IMR-90 (cell line): Measurements from ENCODE around the gene SLC6A16.

Experiments used
- CEBPB ChIP-seq: IDR thresholded peaks from 2 replicates; pipeline ENCODE4 v1.6.1; 2012; ENCODE audit warnings: low read depth, low read length, improper control_type of control experiment
- CHD1 ChIP-seq: IDR thresholded peaks from 2 replicates; pipeline ENCODE4 v1.6.1; 2012; ENCODE audit warnings: low read depth, low read length, improper control_type of control experiment
- FOS ChIP-seq: fragments of 150-350 bp; IDR thresholded peaks from 2 replicates; pipeline ENCODE4 v1.6.1; 2016; ENCODE audit warnings: low read depth, low read length
- MAFK ChIP-seq: IDR thresholded peaks from 2 replicates; pipeline ENCODE4 v1.6.1; 2012; ENCODE audit warnings: low read depth, low read length, improper control_type of control experiment
- MXI1 ChIP-seq: IDR thresholded peaks from 2 replicates; pipeline ENCODE4 v1.6.1; 2012; ENCODE audit warnings: low read depth, mild to moderate bottlenecking, low read length, moderate library complexity, borderline replicate concordance
- POLR2A ChIP-seq: IDR thresholded peaks from 2 replicates; pipeline ENCODE4 v1.6.1; 2012; ENCODE audit warnings: mild to moderate bottlenecking, low read depth, low read length
- RAD21 ChIP-seq: IDR thresholded peaks from 2 replicates; pipeline ENCODE4 v1.6.1; 2012; ENCODE audit warnings: low read length, improper control_type of control experiment
- RCOR1 ChIP-seq: IDR thresholded peaks from 2 replicates; pipeline ENCODE4 v1.6.1; 2012; ENCODE audit warnings: mild to moderate bottlenecking, low read length, improper control_type of control experiment; ENCODE audit not compliant: insufficient replicate concordance
- RFX5 ChIP-seq: IDR thresholded peaks from 2 replicates; pipeline ENCODE4 v1.8.0; 2012; ENCODE audit warnings: low read depth, mild to moderate bottlenecking, low read length, moderate library complexity
- SMC3 ChIP-seq: fragments of 150-350 bp; IDR thresholded peaks from 2 replicates; pipeline ENCODE4 v1.6.1; 2016; ENCODE audit warnings: low read depth, mild to moderate bottlenecking, antibody characterized with exemption, low read length, moderate library complexity
- TF ChIP-seq, protein P1 (sequence below): conservative IDR thresholded peaks from 2 replicates; pipeline ENCODE4 v1.5.1; 2012; ENCODE audit warnings: mild to moderate bottlenecking, low read depth, low read length, improper control_type of control experiment
- TF ChIP-seq, protein P2 (sequence below): fragments of 150-350 bp; IDR thresholded peaks from 2 replicates; pipeline ENCODE4 v1.6.1; 2016; ENCODE audit warnings: low read depth, mild to moderate bottlenecking, low read length, moderate library complexity, borderline replicate concordance

DNA sequence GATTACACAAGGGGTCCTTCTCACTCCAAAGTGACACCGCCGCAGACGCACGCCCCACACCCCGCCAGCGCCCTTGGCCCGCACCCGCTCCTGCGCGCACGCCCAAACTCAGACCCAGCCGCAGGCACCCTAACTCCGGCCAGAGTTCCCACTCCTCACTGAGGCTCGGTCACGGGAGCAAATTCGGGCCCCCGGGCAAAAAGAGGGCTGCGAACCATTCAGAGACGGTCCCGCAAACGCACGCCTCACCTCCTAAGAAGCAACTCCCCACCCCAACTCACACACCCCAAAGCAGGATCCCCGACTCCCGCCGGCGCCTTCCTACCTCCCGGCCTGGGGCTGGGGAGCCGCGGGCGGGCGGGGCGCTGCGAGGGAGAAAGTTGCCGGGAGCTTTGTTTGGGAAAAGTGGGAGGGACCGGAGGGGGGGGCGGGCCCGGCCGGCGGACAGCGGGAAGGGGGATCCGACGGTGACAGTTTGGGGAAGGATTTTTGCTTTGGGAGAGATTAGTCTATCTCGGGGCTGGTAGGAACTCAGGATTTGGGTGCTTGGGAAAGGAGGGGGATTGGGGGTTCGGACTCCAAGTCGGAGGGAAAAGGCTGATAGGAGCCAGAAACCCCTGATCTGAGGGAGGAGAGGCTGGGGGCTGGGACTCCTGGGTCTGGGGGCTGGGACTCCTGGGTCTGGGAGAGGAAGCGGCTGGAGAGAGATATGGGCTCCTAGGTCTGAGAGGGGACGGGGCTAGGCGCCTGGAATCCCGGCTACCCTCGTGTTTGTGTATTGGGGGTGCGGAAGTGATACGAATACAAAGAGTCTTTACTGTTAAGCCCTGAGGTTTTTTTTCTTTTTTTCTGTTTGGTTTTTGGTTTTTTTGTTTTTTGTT is 37.3 kb upstream of the SLC6A16 start, which contains the start of gene TEAD2:
- TF ChIP-seq, protein P1, sequence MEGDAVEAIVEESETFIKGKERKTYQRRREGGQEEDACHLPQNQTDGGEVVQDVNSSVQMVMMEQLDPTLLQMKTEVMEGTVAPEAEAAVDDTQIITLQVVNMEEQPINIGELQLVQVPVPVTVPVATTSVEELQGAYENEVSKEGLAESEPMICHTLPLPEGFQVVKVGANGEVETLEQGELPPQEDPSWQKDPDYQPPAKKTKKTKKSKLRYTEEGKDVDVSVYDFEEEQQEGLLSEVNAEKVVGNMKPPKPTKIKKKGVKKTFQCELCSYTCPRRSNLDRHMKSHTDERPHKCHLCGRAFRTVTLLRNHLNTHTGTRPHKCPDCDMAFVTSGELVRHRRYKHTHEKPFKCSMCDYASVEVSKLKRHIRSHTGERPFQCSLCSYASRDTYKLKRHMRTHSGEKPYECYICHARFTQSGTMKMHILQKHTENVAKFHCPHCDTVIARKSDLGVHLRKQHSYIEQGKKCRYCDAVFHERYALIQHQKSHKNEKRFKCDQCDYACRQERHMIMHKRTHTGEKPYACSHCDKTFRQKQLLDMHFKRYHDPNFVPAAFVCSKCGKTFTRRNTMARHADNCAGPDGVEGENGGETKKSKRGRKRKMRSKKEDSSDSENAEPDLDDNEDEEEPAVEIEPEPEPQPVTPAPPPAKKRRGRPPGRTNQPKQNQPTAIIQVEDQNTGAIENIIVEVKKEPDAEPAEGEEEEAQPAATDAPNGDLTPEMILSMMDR, result no peak
- no peak for TF ChIP-seq RCOR1
- no peak for TF ChIP-seq RAD21
- no peak; the same call in none of the 2 replicates for TF ChIP-seq POLR2A
- no peak for TF ChIP-seq CEBPB
- no peak for TF ChIP-seq FOS
- TF ChIP-seq RFX5, result no peak
- TF ChIP-seq SMC3, result no peak
- TF ChIP-seq MAFK, result no peak
- no peak for TF ChIP-seq CHD1
- TF ChIP-seq, protein P2, sequence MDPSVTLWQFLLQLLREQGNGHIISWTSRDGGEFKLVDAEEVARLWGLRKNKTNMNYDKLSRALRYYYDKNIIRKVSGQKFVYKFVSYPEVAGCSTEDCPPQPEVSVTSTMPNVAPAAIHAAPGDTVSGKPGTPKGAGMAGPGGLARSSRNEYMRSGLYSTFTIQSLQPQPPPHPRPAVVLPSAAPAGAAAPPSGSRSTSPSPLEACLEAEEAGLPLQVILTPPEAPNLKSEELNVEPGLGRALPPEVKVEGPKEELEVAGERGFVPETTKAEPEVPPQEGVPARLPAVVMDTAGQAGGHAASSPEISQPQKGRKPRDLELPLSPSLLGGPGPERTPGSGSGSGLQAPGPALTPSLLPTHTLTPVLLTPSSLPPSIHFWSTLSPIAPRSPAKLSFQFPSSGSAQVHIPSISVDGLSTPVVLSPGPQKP, result no peak
- TF ChIP-seq MXI1, result no peak
